GM21423 (cell line): Measurements from ENCODE around the gene SORCS1.

Source experiments
- ATAC-seq: cut with Tn5 transposase; IDR thresholded peaks from one replicate; pipeline ENCODE4 v1.9.1; 2021; ENCODE audit warnings: mild to moderate bottlenecking, moderate library complexity; ENCODE audit not compliant: unreplicated experiment

Gene SORCS1

DNA sequence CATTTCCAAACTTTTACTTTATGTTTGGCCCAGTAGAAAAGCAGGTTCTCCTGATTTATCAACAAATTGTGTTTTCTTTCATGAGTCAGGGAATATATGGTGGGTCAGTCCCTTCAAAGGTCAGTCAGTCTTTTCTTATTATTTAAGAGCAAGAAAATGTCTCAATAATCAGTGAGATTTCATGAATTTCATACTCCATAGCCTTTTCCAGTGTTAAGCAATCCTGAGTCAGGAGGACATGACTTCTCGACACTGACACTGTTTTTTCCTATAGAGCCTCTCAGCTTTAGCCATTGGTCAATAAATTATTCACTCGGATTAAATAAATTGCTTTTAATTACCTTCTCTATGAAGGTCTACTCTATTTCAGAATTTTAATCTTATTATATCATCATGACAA, 334.5 kb downstream of the SORCS1 start:
- ATAC-seq: no peak

- no peak for ATAC-seq
Observed at GRCh38 chr10:106826716-106827115, 337.8 kb downstream of the SORCS1 start.

DNA sequence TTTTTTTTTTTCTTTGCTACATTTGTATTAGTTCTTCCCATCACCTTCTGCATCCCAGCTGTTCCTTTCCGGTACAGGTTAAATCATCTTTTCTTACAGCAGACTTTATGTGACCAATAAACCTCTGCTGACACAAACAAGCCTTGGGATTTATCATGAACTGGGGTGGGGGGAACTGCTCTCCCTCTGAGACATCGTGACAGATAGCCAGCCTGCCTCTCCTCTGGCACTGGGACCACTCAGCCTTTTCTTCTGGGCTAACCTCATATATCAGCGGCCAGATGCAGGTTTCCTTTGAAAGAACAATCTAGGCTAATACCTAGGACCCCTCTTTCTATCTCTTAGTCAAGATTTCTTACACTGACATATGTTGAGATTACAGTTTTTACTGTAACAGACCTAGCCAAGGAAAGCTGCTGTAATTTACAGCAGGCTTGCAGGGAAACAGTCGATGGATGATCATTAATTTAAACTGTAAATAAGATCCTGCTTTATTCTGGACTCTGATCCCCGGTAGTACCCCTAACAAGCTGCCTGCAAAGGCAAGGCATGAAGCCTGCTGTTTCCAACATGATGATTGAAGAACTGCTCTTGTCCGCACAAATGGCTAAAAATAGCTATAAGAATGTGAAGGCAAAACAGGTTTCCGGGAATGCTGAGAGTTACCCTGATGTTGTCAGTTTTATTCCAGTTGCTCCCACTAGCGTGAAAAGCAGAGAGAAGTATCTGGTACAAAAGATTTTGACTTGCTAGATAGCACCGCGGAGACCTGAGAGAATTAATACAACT, 338.7 kb downstream of the SORCS1 start:
- no peak for ATAC-seq

- ATAC-seq: no peak
Observed at GRCh38 chr10:106820579-106820978, 343.9 kb downstream of the SORCS1 start.

DNA sequence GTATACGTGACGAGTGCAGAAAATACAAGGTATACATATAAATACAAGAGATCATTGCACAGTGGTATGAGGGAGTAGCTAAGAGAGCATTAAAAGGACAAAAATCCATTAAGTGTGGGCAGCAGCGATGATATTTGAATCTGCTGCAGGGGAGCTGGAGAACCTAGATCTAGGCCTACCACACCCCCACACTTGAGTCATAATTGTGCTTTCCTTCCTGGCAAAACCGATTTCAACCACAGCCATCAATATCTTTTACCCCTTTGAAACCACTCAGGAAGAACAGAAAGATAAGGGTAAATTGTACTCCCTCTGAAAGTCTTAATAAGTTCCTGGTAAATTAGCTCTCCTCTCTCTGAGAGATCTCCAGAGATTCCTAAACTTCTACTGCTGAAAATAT, 345.0 kb downstream of the SORCS1 start:
- ATAC-seq: no peak

GRCh38 chr10:106816318-106817085, 348.0 kb downstream of the SORCS1 start:
- no peak for ATAC-seq

DNA sequence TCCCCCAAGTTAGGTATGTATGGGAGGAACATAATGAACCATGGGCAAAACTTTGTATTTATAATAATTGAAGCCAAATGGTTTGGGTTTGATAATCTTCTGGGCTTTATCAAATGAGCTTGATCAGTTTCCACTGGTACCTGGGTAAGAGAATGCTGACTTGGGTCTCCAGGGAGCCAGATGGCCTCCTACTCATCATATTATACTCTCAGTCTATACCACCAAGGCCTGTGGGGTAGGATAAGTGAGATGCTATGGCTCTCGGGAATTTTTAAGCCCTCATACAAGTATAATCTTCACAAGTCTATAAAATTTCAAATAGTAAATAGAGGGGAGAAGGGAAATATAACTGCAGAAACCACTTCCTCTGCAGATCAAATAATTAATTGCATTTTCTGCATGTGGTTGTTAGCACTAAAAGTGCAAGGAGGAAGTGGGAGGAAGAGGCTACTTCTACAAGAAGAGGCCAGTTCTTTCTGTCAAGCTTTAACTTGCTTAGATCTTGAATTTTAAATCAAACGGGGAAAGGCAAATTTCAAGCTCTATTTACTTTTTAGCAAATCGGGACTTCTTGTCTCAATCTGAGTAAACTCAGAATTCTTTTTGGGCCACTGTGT, 349.0 kb downstream of the SORCS1 start:
- no peak for ATAC-seq

GRCh38 chr10:106804992-106805582, 359.4 kb downstream of the SORCS1 start:
- no peak for ATAC-seq

DNA sequence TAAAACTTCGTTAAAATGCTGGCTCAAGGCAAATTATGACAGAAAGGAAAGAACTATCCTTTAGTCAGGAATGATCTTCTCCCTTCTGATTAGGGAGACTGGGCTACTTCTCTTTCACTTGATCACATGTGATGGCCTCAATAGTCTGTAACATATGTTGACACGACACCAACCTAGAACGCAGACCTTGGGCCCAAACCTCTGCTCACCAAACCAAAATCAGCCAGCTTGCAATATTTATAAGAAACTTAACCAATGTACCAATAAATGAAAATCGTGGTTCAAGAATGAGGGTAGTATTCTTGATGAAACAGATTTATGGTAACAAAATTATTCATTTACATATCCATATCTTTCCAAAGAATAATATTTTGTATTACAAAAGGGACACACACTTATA, 361.6 kb downstream of the SORCS1 start:
- no peak for ATAC-seq

DNA sequence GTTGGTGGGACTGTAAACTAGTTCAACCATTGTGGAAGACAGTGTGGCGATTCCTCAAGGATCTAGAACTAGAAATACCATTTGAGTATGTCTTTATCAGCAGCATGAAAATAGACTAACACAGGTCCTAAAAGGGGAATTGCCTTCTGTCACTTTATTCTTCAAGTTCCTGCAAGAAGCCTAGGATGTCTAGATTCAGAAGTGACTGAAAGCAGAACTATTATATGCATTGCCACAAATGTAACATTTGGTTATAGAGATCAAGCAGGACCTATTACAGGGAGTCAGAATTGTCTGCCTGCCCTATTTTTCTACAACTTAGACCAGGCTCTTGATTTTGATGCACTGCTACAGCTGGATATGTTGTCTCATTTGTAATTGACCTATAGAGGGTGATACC, 364.7 kb downstream of the SORCS1 start:
- ATAC-seq: no peak

DNA sequence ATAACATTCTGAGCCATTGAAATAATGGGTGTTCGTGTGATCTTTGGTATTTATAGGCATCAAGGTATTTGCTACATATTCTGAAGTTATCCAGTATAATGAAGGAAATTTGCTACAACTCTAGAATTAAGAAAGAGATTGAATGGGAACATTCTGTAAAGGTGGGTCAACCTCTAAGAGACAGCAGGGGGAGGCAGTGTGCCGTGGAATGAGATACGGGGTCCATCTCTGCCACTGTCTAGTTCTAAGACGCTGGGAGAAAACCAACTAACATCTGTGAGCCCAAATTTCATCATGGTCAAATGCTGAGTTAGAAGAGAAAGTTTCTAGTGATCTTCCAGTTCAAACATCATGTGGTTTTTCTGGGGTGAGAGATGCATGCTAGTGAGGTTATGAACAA, 368.9 kb downstream of the SORCS1 start:
- ATAC-seq: peak; percentile 96

DNA sequence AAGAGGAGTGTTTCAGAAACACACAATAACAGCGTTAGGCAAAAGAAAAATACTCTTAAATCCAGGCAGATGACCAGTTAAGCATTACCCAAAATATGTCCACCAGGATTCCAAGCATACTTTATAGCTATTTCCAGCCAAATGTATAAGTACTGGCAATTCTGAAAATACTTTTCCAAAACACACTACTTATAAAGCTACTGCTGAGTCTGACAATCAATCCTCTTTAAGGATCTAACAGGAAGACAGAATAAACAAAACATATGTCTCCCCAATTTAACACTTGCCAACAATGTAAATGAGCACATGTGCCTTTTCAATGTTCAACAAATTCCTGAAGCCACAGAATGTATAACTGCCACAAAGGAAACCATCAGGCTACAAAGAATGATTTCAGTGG, 370.9 kb downstream of the SORCS1 start:
- no peak for ATAC-seq

GRCh38 chr10:106789623-106790022, 374.9 kb downstream of the SORCS1 start:
- ATAC-seq: no peak

GRCh38 chr10:106788982-106789381, 375.5 kb downstream of the SORCS1 start:
- ATAC-seq: no peak

GRCh38 chr10:106785528-106785927, 379.0 kb downstream of the SORCS1 start:
- ATAC-seq: no peak

DNA sequence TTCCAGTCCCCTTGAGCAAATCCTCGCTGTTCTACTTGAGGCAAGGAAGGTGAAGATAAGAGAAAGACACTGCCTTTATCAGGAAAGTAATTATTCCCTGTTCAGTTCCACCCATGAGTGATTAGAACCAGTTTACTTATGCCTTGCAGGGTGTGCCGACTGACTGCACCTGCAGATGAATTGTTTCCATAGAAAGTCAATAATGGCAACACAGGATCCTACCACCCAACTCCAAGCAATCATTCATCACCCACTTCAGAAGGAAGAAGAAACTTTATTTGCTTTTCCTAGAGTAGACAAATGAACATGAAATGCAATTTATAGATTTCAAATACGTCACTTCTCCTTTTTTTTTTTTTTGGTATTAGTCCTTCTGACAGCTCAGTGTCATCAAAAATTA, 383.9 kb downstream of the SORCS1 start:
- ATAC-seq: no peak

GRCh38 chr10:106777841-106778240, 386.7 kb downstream of the SORCS1 start:
- no peak for ATAC-seq

DNA sequence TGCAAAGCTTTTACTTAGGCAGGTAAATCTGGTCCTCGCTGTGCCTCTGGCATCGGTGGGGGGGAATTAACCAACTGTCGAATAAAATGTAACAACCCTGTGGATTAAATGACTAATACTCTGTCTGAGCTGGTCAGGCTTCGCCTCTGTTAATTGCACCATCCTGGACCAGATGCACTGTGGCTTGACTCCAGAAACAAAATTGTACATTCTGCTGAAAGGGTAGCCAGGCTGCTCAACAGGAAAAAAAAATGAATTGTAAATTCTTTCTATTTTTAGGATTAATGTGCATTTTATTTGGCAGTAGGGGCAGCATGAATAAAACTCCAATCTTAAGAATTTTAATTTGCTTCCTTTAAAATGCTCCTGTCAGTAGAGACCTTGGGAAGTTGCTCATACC, 389.4 kb downstream of the SORCS1 start:
- ATAC-seq: no peak

DNA sequence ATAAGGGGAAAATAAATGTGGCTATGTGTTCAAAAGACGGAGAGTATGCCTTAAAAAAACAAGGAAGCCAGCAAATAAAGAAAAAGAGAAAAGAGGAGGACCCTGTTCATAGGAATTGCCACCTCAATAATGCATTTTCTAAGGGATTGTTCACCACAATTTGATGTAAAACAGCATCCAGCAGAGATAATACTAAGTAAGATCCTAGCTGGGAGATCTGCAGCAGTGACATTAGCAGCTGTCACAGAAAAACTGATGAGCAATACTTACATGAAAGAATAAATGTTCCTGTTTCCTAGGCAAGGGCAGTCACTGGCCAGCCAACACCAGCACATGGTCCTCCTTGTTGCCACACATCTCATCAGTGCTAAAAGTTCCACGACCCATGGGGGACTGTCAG, 391.5 kb downstream of the SORCS1 start:
- ATAC-seq: no peak

DNA sequence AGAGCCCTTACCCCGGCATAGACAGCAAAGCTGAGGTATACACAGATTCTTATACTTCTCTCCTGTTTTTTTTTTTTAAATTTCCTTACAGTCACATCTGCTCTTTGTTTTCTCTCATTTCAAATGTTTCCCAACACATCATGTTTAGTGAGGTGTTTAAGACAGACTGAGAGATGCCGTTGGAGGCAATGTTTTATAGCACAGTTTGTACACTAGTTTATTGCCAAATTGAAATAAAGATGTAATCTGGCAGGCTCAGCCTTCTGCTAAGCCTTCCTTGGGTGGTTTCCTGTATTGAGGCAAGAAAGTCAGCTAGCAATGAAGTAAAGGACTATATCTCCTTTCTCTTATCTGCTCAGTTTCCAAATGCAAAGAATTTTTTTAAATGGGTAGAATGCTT, 393.4 kb downstream of the SORCS1 start:
- ATAC-seq: no peak

GRCh38 chr10:106768204-106768603, 396.3 kb downstream of the SORCS1 start:
- no peak for ATAC-seq

DNA sequence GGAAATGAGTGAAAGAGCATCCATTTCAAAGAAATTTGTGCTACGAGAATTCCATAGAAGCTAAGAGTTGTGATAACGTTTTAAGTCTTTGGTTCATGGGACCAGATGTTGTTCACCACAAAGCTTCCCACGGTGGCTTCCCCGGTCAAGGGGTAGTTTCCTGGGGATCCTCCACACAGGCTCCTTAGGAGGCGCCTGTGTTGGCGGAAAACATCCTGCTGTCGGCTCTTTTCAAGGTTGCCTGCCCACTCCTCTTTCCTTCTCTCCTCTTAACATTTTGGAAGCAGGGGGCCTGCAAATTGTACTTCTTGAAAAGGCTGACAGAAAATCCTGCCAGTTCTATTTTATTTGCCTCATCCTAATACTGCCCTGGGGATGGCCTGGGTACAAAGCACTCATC, 398.6 kb downstream of the SORCS1 start:
- ATAC-seq: no peak
